HUES48 (cell line): ENCODE measurements around the gene FAM184B.
"Not testable (repeated sequence)": the region's sequence is repeated elsewhere in the genome, so short reads cannot be mapped to it uniquely, and the experiment has no call there.

Source experiments
- H3K27ac ChIP-seq: one replicate; pipeline ENCODE4 v1.7.0; 2013; ENCODE audit warnings: low read depth, low read length, inconsistent platforms
- H3K27me3 ChIP-seq: 2 replicates; pipeline ENCODE4 v1.6.1; 2013; ENCODE audit warnings: mild to moderate bottlenecking, low read length; ENCODE audit not compliant: control insufficient read depth, insufficient read depth
- H3K36me3 ChIP-seq: 2 replicates; pipeline ENCODE4 v1.6.1; 2013; ENCODE audit warnings: low read length; ENCODE audit not compliant: control insufficient read depth, insufficient read depth
- H3K4me1 ChIP-seq: 2 replicates; pipeline ENCODE4 v1.6.1; 2013; ENCODE audit warnings: mild to moderate bottlenecking, low read length; ENCODE audit not compliant: control insufficient read depth, insufficient read depth
- H3K4me3 ChIP-seq: 2 replicates; pipeline ENCODE4 v1.5.1; 2013; ENCODE audit warnings: mild to moderate bottlenecking, low read depth, low read length
- H3K9ac ChIP-seq: 2 replicates; pipeline ENCODE4 v1.6.1; 2013; ENCODE audit warnings: mild to moderate bottlenecking, low read depth, low read length, moderate library complexity
- H3K9me3 ChIP-seq: 2 replicates; pipeline ENCODE4 v1.6.1; 2013; ENCODE audit warnings: low read length; ENCODE audit not compliant: control insufficient read depth, insufficient read depth

FAM184B gene

GRCh38 chr4:17701882-17702281, 79.5 kb downstream of the FAM184B start:
- Histone ChIP-seq H3K27me3 (no peaks in the 10 kb centered on the region), H3K9ac (no peak overlapping the region), H3K4me3 (no peak overlapping the region), H3K9me3 (no peaks in the 10 kb centered on the region), H3K36me3 (no peaks in the 10 kb centered on the region), H3K27ac (no peak overlapping the region), H3K4me1 (no peaks in the 10 kb centered on the region)

- Histone ChIP-seq H3K9me3 (no peaks in the 10 kb centered on the region), H3K9ac (no peak overlapping the region), H3K4me3 (no peak overlapping the region), H3K4me1 (no peaks in the 10 kb centered on the region), H3K27ac (no peak overlapping the region), H3K27me3 (no peaks in the 10 kb centered on the region), H3K36me3 (no peaks in the 10 kb centered on the region)
These were observed 80.1 kb downstream of the FAM184B start for GRCh38 chr4:17701138-17701839.

DNA sequence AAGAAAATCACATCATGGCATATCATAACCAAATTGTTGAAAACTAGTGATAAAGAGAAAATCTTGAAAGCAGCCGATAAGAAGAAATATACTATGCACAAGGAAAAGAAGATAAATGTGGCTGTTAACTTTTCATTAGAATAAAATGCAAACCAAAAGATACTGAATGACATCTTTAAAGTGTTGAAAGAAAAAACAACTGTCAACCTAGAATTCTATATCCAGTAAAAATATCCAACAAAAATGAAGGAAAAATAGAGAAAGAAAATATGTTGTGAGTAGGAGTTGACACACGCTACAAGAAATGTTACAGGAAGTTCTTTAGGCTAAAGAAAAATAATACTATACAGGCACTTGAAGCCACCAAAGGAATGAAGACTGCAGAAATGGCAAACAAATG, 82.0 kb downstream of the FAM184B start:
- Histone ChIP-seq H3K9ac (no peak overlapping the region), H3K9me3 (no peaks in the 10 kb centered on the region), H3K27ac (no peak overlapping the region), H3K27me3 (no peaks in the 10 kb centered on the region), H3K4me3 (no peak overlapping the region), H3K36me3 (no peaks in the 10 kb centered on the region), H3K4me1 (no peaks in the 10 kb centered on the region)

GRCh38 chr4:17698116-17698515, 83.3 kb downstream of the FAM184B start:
- Histone ChIP-seq H3K9me3 (no peaks in the 10 kb centered on the region), H3K4me3 (no peak overlapping the region), H3K36me3 (no peaks in the 10 kb centered on the region), H3K27me3 (no peaks in the 10 kb centered on the region), H3K9ac (no peak overlapping the region), H3K4me1 (no peaks in the 10 kb centered on the region), H3K27ac (no peak overlapping the region)

- Histone ChIP-seq H3K36me3 (no peaks in the 10 kb centered on the region), H3K4me1 (no peaks in the 10 kb centered on the region), H3K9ac (no peak overlapping the region), H3K4me3 (no peak overlapping the region), H3K27me3 (no peaks in the 10 kb centered on the region), H3K27ac (no peak overlapping the region), H3K9me3 (no peaks in the 10 kb centered on the region)
These were observed 86.1 kb downstream of the FAM184B start for GRCh38 chr4:17695341-17695740.

DNA sequence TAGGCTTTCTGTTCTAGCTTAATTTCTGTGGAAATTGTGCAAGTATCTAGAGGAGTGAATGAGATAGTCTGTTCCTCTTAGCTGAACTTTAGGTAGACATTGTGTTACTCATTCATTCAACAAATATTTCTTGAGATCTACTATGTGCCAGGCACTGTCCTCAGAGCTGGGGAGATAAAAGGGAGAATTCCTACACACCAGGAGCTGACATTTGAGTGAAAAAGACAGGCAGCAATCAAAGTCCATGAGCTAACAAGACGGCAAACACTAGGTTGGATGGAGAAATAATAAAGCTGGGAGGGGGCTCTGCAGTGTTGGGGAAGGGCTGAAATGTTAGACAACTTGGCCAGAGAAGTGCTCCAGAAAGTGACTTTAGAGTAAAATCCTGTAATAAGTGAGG, 86.9 kb downstream of the FAM184B start:
- no peak overlapping the region for H3K4me3 ChIP-seq
- H3K4me1 ChIP-seq: no peaks in the 10 kb centered on the region
- H3K27ac ChIP-seq: no peak overlapping the region
- H3K9ac ChIP-seq: no peak overlapping the region
- H3K9me3 ChIP-seq: no peaks in the 10 kb centered on the region
- H3K36me3 ChIP-seq: no peaks in the 10 kb centered on the region
- H3K27me3 ChIP-seq: no peaks in the 10 kb centered on the region

GRCh38 chr4:17690898-17691297, 90.5 kb downstream of the FAM184B start:
- no peak overlapping the region for H3K27ac ChIP-seq
- H3K4me3 ChIP-seq: no peak overlapping the region
- no peaks in the 10 kb centered on the region for H3K4me1 ChIP-seq
- no peaks in the 10 kb centered on the region for H3K9me3 ChIP-seq
- no peaks in the 10 kb centered on the region for H3K36me3 ChIP-seq
- no peaks in the 10 kb centered on the region for H3K27me3 ChIP-seq
- no peak overlapping the region for H3K9ac ChIP-seq

- Histone ChIP-seq H3K9ac (no peak overlapping the region), H3K9me3 (no peaks in the 10 kb centered on the region), H3K4me1 (no peaks in the 10 kb centered on the region), H3K27ac (no peak overlapping the region), H3K36me3 (no peaks in the 10 kb centered on the region), H3K4me3 (no peak overlapping the region), H3K27me3 (no peaks in the 10 kb centered on the region)
These were observed 91.3 kb downstream of the FAM184B start for GRCh38 chr4:17690135-17690534.

DNA sequence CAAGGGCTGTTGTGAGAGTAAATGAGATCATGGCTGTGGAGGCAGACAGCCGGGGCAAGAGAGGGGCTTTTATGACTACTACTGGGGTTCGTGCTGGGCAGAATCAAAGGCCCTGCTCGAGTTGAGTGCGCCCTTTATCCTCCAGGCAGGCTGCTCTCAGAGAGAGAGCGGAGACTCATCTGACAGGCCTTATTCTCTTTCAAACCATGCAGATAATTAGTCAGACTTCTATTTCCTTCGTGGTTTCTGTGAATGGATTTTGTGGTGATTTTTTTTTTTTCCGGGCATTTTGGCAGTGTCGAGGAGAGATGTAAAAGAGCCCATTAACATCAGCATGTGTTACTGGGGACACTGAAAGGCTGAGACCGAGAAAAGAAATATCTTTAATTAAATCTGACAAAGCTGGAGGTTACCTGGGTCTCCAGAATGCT, 93.4 kb downstream of the FAM184B start:
- Histone ChIP-seq H3K36me3 (no peaks in the 10 kb centered on the region), H3K4me1 (no peaks in the 10 kb centered on the region), H3K9me3 (no peaks in the 10 kb centered on the region), H3K9ac (no peak overlapping the region), H3K4me3 (no peak overlapping the region), H3K27me3 (no peaks in the 10 kb centered on the region), H3K27ac (no peak overlapping the region)

GRCh38 chr4:17687237-17687857, 94.1 kb downstream of the FAM184B start:
- no peaks in the 10 kb centered on the region for H3K9me3 ChIP-seq
- no peaks in the 10 kb centered on the region for H3K27me3 ChIP-seq
- H3K4me1 ChIP-seq: no peaks in the 10 kb centered on the region
- H3K9ac ChIP-seq: no peak overlapping the region
- no peak overlapping the region for H3K4me3 ChIP-seq
- H3K27ac ChIP-seq: no peak overlapping the region
- H3K36me3 ChIP-seq: no peaks in the 10 kb centered on the region

GRCh38 chr4:17684648-17685047, 96.8 kb downstream of the FAM184B start:
- H3K4me3 ChIP-seq, H3K9me3 ChIP-seq, H3K27me3 ChIP-seq, H3K4me1 ChIP-seq, H3K36me3 ChIP-seq, H3K9ac ChIP-seq, H3K27ac ChIP-seq: not testable (repeated sequence)
